WTC11 (cell line): Measurements from ENCODE around the gene ABCA13.

Source experiments
- CBFB ChIP-seq: sonication (generic); formaldehyde crosslinking; IDR thresholded peaks from 2 replicates; pipeline ENCODE4 v1.8.1; 2022; ENCODE audit warnings: mild to moderate bottlenecking, low read depth, missing genetic modification reagents
- CTCF ChIP-seq: fragments of 200-600 bp; IDR thresholded peaks from 2 replicates; pipeline ENCODE4 v1.8.0; 2022; ENCODE audit warnings: antibody characterized with exemption
- MYBL2 ChIP-seq: sonication (generic); formaldehyde crosslinking; IDR thresholded peaks from 2 replicates; pipeline ENCODE4 v1.8.1; 2023; ENCODE audit warnings: mild to moderate bottlenecking, moderate library complexity, missing genetic modification reagents
- SP1 ChIP-seq: sonication (generic); formaldehyde crosslinking; conservative IDR thresholded peaks from 2 replicates; pipeline ENCODE4 v1.8.1; 2022; ENCODE audit warnings: missing genetic modification reagents
- STAT6 ChIP-seq: sonication (generic); formaldehyde crosslinking; conservative IDR thresholded peaks from 2 replicates; pipeline ENCODE4 v1.8.1; 2023; ENCODE audit warnings: mild to moderate bottlenecking, low read depth, missing genetic modification reagents, moderate library complexity
- USF1 ChIP-seq: sonication (generic); formaldehyde crosslinking; IDR thresholded peaks from 2 replicates; pipeline ENCODE4 v1.8.0; 2022; ENCODE audit warnings: mild to moderate bottlenecking, missing genetic modification reagents

GRCh38 chr7:48443051-48443450, 271.8 kb downstream of the ABCA13 start:
- TF ChIP-seq USF1 (CRISPR knock-in tag) (no peak), CTCF (no peak), SP1 (no peak), STAT6 (CRISPR knock-in tag) (no peak), CBFB (CRISPR knock-in tag) (no peak), MYBL2 (CRISPR knock-in tag) (no peak)
